ENCODE measurements around the gene CD74.

CD74 gene

GRCh38 chr5:150396267-150396666 is 16.4 kb downstream of the CD74 start:
- DNase-seq: no peak

- DNase-seq: no peak
These were observed 17.1 kb downstream of the CD74 start for GRCh38 chr5:150395688-150395975.

- no peak for DNase-seq
These were observed 17.6 kb downstream of the CD74 start for GRCh38 chr5:150394912-150395687.

GRCh38 chr5:150394131-150394530 is 18.6 kb downstream of the CD74 start:
- DNase-seq: no peak

GRCh38 chr5:150393096-150393645 is 19.5 kb downstream of the CD74 start:
- DNase-seq: no peak

GRCh38 chr5:150392680-150393079 is 20.0 kb downstream of the CD74 start:
- DNase-seq: no peak

- no peak for DNase-seq
These were observed 20.7 kb downstream of the CD74 start for GRCh38 chr5:150391986-150392385.

GRCh38 chr5:150391064-150391834 is 21.5 kb downstream of the CD74 start:
- DNase-seq: no peak

GRCh38 chr5:150389531-150390266 is 23.0 kb downstream of the CD74 start:
- no peak for DNase-seq

GRCh38 chr5:150386024-150386855 is 26.5 kb downstream of the CD74 start:
- DNase-seq: no peak

- no peak for DNase-seq
These were observed 28.0 kb downstream of the CD74 start for GRCh38 chr5:150384701-150385100.

GRCh38 chr5:150377964-150378694 is 34.6 kb downstream of the CD74 start:
- DNase-seq: no peak

- DNase-seq: no peak
These were observed 35.6 kb downstream of the CD74 start for GRCh38 chr5:150376799-150377771.

- DNase-seq: no peak
These were observed 38.1 kb downstream of the CD74 start for GRCh38 chr5:150374651-150375050.

- DNase-seq: no peak
These were observed 40.1 kb downstream of the CD74 start for GRCh38 chr5:150372639-150373038.

GRCh38 chr5:150368526-150368925 is 44.2 kb downstream of the CD74 start:
- no peak for DNase-seq

GRCh38 chr5:150364004-150364403 is 48.7 kb downstream of the CD74 start:
- no peak for DNase-seq

GRCh38 chr5:150363185-150363584 is 49.5 kb downstream of the CD74 start:
- DNase-seq: no peak

GRCh38 chr5:150361301-150361700 is 51.4 kb downstream of the CD74 start:
- no peak for DNase-seq

GRCh38 chr5:150358261-150359095 is 54.2 kb downstream of the CD74 start:
- no peak for DNase-seq

All from activated CD4-positive, alpha-beta T cell treated with anti-CD3 and anti-CD28 coated beads, Interleukin-2, amount 50 U/mL, for 48 hours (primary cell).